Sciatic nerve (tissue), 2 donors: ENCODE measurements around the gene USB1. TPM values are rescaled to one million over a fixed set of nuclear protein-coding genes. Genes with fewer than 3 reads are reported as not detected.

ENCODE experiments used
- ATAC-seq: fragments of 200-7000 bp; cut with Tn5 transposase; one replicate; pipeline ENCODE4 v1.9.1; 2020; ENCODE audit warnings: mild to moderate bottlenecking, moderate library complexity
- DNase-seq: peaks from one replicate; pipeline ENCODE4 v3.0.0-alpha.2; 2020; ENCODE audit warnings: low spot score
- intact Hi-C: fragments of 100-400 bp; cut with DNase I; formaldehyde crosslinking; loops from one replicate; pipeline ENCODE4 v1.14.2; 2022
- total RNA-seq: library from RNA; stranded (reverse); fragmentation: NEBNext Ultra II Directional; extraction: Animal tissue kit (Norgen Biotek cat#: 25700); gene quantifications from one replicate; pipeline ENCODE4 v1.2.1, GENCODE V29; 2021
- donor health status: DM: no; HTN: no; CAD: no.
- donor health status: DM: no; HTN: no; CAD: no.

The USB1 gene
- total RNA-seq, 1 donor from 2014 or later: 25.9 TPM

DNA sequence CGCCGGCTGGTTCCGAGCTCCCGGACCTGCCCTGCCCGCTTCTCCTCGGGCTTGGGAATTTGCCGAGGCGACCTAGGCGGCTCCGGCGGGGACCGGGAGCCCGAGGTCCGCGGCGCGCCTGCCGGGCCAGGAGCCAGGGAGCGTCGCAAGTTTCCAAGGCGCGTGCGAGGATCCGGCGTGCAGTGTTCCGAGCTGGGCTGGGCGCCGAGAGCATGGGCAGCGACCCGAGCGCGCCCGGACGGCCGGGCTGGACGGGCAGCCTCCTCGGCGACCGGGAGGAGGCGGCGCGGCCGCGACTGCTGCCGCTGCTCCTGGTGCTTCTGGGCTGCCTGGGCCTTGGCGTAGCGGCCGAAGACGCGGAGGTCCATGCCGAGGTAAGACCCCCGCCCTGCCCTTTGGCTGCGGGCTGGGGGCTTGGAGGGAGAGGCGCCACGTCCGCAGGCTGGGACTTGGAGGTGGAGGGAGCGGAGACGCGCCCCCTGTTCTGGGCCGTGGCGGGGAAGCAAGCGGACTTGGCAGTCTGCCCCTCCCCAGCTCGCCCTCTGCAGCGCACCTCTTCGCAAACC is 25.0 kb downstream of the USB1 start:
- intact Hi-C loops: no loop called here
- DNase-seq (no peak), ATAC-seq (peak; percentile 8)

GRCh38 chr16:58026705-58027160 is 25.5 kb downstream of the USB1 start:
- ATAC-seq: peak; percentile 2
- no peak for DNase-seq
- intact Hi-C loops: no loop called here

DNA sequence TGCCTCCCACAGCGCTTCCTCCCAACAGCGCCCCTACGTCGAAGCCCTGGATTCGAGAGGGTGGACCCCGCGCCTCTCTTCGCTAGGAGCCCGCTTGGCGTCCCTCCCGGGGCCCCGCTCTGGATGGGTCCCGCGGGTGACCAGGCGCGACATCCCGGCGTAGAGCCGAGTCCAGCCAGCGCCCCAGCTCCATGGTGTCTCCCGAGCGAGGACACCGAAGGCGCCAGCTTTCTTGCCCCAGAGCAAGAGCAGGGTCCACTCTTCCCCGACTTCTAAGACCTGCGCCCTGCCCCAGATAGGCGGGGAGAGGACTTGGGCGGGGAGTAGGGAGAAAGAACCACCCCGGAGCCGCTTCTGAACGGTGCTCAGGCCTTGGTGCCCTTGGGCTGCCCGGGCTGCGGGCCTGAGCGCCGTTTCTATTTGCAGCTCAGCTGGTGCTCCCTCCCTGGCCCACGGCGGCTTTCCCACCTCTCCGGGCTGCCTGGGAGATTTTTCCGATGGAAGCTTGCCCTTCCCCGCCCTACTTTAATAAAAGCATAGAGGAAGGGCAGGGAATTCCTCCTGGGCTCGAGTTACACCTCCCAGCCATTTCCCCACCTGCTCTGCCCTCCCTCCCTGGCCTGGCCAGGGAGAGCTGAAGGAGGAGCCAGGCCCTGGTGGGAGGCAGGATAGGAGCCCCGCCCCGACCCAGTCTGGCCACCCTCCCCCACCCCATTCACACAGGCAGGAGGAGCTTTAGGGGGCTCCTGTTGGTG is 26.1 kb downstream of the USB1 start:
- intact Hi-C loops: no loop called here
- peak; percentile 40 for ATAC-seq

GRCh38 chr16:58027916-58028455 is 26.8 kb downstream of the USB1 start:
- DNase-seq: no peak
- ATAC-seq: no peak
- intact Hi-C loops: no loop called here

More for the DNA sequence above, 26.1 kb downstream of the USB1 start:
- DNase-seq: no peak

DNA sequence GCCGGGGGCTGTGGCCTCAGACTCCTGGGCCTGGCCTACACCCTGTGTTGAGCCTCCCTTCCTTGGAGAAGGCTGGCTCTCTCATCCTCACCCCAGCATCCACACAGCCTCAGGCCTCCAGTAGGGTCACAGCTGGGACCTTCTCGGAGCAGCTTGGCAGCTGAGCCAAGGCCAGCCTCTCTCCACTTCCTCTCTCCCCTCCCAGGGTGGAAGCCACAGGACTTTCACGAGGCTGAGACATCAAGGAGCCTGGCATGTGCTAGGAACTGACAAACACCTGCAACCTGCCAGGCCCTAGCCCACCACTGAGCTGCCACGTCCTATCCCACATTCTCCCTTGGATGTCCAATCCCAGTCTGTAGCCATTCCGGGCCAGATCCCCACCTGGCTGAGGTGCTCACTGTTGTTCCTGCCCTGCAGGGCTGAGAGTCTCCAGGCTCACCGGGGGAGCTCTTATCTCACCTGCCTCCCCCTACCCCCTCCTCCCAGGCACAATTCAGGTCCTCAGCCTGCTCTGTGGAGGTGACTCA is 27.4 kb downstream of the USB1 start:
- ATAC-seq (no peak), DNase-seq (no peak)
- intact Hi-C loops: no loop called here

GRCh38 chr16:58029410-58029809 is 28.2 kb downstream of the USB1 start:
- intact Hi-C loops: no loop called here
- DNase-seq: no peak
- no peak for ATAC-seq

DNA sequence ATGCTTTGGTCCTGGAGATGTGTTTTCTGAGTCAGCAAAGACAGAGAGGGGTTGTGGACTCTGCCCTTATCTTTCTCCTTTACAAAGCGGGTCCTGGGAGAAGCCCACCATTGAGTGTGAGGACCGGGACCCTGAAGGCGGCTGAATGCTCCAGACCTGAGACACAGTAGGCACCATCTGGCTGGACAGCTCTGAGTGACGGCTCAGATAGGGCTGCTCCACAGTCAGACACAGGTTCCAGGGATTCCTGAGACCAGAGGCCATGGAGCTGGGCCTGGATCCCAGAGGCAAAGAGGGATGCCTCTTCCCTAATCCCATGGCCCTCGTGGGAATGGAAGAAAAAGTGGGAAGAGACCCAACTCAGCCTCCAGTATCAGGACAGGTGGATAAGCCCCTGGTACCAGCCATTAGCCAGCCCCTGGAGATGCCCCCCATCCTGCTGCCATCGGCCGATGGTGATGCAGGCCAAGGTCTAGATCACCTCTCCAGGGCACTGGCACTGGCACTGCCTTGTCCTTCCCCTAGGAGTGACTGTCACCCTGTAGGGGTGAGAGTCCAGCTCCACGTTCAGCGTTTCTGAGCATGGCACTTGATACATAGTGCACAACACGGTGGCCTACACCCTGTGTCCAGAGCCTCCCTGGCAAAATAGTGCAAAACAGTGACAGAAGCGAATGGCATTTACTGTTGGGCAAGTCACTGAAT is 29.1 kb downstream of the USB1 start:
- ATAC-seq: no peak
- intact Hi-C loops: no loop called here
- no peak for DNase-seq

GRCh38 chr16:58031016-58031800 is 30.0 kb downstream of the USB1 start:
- ATAC-seq (no peak), DNase-seq (no peak)
- intact Hi-C loops: no loop called here

DNA sequence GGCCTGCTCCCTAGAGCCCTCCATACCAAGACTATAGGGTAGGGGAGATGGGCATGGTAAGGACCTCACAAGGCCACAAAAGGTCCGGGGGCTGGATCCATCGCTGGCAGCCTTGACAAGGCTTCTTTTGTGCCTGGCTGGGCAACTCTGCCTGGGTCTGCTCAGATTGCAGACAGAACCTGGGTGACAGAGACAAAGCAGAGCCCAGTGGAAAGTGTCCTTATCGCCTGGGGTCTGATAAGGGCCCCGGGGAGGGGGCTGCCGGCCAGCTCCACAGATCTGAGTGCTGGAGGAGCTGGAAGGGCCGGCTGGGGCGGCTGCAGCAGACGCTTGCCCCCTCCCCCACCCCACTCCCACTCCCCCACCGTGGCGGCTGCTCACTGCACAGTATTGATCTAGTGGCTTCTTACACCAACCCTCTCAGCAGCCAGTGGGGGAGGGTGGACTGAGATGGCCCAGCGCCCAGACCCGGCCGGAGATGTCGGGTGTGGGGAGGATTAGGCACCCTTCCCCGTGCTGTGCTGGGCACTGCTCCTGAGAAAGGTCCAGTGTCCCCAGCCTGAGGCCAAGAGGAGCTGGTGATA is 31.6 kb downstream of the USB1 start:
- peak; percentile 49 for ATAC-seq
- intact Hi-C loops: no loop called here
- DNase-seq: no peak

GRCh38 chr16:58034128-58034685 is 33.0 kb downstream of the USB1 start:
- intact Hi-C loops: no loop called here
- DNase-seq (no peak), ATAC-seq (no peak)

GRCh38 chr16:58034774-58035173 is 33.6 kb downstream of the USB1 start:
- no peak for ATAC-seq
- intact Hi-C loops: no loop called here
- DNase-seq: no peak

GRCh38 chr16:58035356-58036170 is 34.4 kb downstream of the USB1 start:
- intact Hi-C loops: no loop called here
- DNase-seq (no peak), ATAC-seq (no peak)

DNA sequence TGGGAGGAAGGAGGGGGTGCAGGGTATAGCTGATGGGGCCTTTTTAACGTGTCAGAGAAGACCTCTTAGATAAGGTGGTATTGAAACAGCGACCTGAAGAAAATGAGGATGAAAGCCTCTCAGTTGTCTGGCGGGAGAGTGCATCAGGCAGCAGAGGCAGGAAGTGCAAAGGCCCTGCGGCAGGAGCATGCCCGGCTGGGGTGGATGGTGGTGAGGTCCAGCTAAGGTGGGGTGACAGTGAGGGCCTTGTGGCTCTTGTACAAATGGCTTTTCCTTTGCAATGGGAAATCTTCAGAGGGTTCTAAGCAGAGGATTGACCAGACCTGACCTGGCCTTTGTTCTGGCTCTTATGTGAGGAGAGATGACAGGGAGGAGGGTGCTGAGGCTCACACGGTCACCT is 35.7 kb downstream of the USB1 start:
- no peak for DNase-seq
- intact Hi-C loops: no loop called here
- ATAC-seq: no peak

DNA sequence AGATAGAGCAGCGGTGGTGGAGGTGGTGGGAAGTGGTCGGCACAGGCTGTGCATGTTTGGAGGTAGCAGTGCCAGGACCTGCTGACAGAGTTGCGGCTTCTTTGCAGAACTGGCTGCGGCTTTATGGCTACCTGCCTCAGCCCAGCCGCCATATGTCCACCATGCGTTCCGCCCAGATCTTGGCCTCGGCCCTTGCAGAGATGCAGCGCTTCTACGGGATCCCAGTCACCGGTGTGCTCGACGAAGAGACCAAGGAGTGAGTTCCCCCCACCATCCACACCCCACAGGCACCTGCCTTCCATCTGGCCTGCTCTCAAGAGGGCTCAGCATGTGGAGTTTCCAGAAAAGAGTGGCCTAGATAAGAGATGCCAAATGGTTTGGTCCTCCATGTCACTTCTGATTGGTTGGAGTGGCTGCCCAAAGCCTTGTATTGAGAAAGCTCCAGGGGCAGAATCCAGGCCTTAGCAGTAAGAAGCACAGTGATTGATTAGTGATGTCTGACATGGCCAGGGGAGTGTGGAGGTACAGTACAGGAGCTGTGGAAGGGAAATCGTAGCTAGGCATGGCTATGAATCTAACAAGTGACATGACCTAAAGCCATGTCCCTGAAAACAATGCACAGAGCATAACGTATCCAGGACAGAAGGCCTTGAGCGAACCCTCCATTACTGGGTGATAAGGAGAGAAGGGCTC is 36.3 kb downstream of the USB1 start:
- ATAC-seq: no peak
- no peak for DNase-seq
- intact Hi-C loops: no loop called here

DNA sequence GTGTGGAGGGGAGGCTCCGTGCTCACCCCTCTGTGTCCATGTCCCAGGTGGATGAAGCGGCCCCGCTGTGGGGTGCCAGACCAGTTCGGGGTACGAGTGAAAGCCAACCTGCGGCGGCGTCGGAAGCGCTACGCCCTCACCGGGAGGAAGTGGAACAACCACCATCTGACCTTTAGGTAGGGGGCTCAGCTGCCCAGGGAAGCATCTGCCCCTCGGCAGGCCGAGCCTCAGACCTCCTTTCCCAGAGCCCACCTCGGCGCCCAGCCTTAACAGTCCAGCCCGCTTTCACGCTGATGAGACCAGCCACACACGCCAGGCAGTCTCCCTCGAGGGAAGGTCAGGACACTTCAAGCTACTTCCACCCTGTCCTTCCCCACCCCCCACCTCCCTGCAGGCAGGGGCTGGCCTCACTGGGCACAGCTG is 37.0 kb downstream of the USB1 start:
- intact Hi-C loops: no loop called here
- ATAC-seq (no peak), DNase-seq (no peak)

DNA sequence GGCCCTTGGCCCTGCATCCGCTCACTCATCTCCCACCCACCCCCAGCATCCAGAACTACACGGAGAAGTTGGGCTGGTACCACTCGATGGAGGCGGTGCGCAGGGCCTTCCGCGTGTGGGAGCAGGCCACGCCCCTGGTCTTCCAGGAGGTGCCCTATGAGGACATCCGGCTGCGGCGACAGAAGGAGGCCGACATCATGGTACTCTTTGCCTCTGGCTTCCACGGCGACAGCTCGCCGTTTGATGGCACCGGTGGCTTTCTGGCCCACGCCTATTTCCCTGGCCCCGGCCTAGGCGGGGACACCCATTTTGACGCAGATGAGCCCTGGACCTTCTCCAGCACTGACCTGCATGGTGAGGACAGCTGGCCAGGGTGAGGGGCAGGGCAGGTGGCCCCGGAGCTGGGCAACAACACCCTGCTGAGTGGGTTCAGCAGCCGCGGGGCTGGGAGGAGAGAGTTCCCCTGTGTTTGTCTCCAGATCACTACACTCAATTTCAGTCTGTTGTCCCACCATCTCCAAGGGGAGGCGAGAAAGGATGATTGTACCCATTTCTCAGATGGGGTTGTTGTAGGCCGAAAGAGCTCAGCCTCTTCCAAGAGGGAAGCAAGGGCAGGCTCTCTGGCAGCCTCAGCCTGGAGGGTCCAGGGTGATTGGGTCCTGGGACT is 38.8 kb downstream of the USB1 start:
- intact Hi-C loops: no loop called here
- DNase-seq (no peak), ATAC-seq (no peak)

DNA sequence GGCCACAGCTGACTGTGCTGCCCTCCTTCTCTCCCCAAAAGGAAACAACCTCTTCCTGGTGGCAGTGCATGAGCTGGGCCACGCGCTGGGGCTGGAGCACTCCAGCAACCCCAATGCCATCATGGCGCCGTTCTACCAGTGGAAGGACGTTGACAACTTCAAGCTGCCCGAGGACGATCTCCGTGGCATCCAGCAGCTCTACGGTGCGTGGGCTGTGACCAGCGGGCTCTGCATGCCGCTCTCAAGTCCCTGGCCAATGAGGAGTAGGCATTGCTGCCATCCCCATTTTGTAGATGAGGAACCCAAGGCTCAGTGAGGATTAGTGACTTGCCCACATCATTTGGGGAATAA is 39.3 kb downstream of the USB1 start:
- no peak for ATAC-seq
- DNase-seq: no peak
- intact Hi-C loops: no loop called here
